Measurements from ENCODE around the gene COL6A5.
"Not testable (repeated sequence)": the region's sequence is repeated elsewhere in the genome, so short reads cannot be mapped to it uniquely, and the experiment has no call there.

The COL6A5 gene

DNA sequence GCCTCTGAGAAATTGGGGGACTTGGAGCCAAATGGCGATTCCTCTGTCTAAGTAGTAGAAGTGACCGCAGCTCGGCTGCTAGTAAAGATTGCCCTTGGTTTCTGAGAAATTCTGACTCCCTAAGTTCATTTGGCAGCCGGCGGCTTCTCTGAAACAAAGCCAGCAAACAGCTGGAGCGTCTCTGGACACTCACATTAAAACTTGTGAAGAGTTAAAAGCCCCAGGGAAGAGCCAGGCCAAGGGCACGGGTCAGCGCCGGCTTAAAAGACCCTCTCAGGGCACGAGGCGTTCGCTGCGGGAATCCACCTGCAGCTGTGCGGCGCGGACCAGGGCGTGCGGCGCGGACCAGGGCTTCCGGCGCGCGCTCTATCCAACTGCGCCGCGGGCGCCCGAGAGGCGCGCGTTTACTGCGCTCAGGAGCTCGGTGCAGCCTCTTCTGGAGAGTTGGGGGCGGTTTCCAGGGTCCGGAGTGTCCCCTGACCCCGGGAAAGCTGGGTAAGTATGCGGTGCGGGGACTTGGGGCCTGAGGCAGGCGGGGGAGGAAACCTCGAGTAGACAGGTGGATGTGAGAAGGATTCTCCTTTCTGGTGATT lies at the start of gene COL6A5:
Gene COL6A5 (plus strand): TSS at position 186 of the 593 bp plus-strand sequence. CDS start 27,967 bp downstream, outside the sequence.
- DNase-seq = no peak

GRCh38 chr3:130299531-130299930 lies 45.9 kb upstream of the COL6A5 start:
- DNase-seq = no peak

GRCh38 chr3:130300888-130301287 lies 44.6 kb upstream of the COL6A5 start:
- DNase-seq = no peak

- DNase-seq = no peak
Measured at GRCh38 chr3:130310109-130310508, 35.4 kb upstream of the COL6A5 start.

- DNase-seq = no peak
Measured at GRCh38 chr3:130312374-130312773, 33.1 kb upstream of the COL6A5 start.

DNA sequence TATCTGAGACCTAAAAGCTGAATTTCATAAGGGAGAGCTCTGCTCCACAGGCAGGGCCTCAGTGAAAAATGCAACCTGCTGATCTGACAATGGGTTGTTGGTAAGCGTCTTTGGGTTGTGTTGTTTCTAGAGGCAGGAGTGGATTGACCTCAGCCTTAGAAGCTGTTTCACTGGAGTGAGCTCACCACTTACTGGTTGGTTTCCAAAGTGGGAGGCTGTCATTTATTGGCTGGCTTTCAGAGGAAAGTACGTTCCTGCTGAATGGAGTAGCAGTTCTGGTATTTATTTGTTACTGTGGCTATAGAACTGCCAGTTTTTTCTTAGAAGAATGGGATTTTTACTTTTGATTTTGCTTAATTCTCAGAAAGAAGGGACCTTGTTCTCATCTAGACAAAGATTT lies 29.3 kb upstream of the COL6A5 start:
- no peak for DNase-seq

DNA sequence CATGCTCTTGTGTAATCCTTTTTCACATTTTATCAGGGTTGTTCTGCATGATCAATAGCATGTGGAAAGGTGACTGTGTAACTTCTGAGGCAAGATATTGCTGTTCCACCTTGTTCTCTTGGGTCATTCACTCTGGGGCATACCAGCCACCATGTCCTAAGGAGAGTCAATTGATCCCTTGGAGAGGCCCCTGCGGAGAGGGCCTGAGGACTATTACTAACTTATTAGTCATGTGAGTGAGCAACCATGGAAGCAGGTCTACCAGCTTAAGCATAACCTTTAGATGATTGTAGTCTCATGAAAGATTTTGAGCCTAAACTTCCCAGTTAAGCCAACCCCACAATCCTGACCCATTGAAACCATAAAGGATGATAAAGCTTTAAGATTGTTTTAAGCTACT lies 22.0 kb upstream of the COL6A5 start:
- DNase-seq = no peak

DNA sequence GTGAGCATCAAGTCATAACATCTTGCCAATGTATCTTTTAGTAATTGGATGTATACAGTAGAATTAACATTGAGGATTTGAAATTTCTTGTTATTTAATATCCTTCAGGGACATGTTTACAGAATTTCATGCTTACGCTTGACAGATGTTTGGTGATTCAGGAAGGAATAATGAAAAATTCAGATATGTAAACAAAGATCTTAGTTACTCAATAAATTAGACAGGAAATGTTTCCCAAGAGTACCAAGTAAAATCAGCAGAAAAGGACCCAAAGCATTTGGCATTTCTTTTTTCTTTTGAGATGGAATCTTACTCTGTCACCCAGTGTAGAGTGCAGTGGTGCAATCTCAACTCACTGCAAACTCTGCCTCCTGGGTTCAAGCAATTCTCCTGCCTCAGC lies 4.7 kb upstream of the COL6A5 start:
- no peak for DNase-seq

- DNase-seq = no peak
Measured at GRCh38 chr3:130341388-130341787, 4.1 kb upstream of the COL6A5 start.

DNA sequence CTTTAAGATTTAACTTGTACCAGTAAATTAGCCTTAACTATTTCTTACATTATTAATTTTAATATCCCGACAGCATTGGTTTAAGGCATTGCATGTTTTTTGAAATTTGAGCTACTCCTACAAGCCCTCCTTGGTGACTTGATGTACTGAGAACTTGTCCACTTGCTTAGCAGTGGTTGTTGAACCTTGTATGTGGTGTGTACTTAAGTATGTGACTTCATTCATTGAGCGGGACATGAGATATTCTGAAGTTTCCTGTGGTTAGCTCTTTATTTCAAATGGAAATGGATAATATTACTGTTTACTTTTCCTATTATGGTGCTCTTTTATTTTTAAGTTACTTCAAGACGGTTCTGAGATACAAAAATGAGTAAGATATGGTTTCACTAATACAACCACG lies 3.6 kb upstream of the COL6A5 start:
- DNase-seq = no peak

- no peak for DNase-seq
Measured at GRCh38 chr3:130342821-130343661, 2.4 kb upstream of the COL6A5 start.

DNA sequence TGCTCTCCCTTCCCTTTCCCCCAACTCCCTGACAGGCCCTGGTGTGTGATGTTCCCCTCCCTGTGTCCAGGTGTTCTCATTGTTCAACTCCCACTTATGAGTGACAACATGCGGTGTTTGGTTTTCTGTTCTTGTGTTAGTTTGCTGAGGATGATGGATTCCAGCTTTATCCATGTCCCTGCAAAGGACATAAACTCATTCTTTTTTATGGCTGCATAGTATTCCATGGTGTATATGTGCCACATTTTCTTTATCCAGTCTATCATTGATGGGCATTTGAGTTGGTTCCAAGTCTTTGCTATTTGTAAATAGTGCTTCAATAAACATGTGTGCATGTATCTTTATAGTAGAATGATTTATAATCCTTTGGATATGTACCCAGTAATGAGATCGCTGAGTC lies 2.8 kb downstream of the COL6A5 start:
- not testable (repeated sequence) for DNase-seq

GRCh38 chr3:130354430-130354829 lies 9.0 kb downstream of the COL6A5 start:
- DNase-seq = no peak

- DNase-seq = no peak
Measured at GRCh38 chr3:130374033-130374432, 28.6 kb downstream of the COL6A5 start.

DNA sequence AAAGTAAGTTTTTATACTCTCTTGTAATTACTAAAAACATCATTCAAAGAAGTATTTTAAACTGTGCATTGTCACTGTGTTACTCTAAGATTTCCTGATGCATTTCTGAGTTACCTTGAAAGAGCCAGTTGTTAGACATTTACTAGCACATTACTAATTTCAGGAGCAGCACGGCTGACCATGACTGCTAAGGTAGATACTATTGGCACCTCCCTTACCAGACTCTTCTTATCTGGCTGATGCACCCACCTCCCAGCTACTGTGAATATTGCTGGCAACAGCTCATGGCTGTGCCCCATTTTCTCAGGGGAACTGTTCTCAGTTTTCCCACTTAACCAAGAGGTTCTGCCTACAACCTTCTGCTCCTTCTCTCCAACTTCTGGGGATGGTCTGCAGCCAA lies 29.4 kb downstream of the COL6A5 start:
- no peak for DNase-seq

DNA sequence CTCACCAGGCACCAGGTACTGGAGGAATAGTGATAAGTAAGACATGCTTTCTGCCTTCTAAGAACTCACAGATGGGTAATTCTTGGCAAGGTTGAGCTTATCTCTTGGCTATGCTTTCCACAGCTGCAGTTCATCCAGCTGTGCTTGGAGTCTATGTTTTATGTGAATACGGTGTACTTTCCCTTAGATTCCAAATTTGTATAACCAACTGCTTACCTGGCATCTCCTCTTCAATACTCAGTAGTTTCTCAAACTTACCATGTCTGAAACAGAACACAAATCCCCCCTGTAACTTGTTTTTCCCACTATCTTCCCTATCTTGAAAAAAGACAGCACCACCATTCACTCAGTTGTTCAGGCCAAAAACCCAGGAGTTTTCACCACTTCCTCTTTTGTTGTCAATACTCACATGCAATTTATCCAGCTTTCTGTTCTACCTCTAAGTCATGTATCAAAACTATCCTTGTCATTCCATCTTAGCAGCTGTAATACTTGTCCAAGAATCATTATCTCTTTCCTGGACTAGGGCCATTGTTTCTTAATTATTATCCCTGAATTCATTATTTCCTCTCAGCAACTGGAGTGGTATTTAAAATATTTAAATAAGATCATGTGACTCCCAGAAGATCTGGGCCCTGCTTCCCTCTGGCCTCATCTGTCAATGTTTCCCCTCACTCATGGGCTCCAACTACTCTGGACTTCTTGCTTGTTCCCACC lies 32.6 kb downstream of the COL6A5 start:
- no peak for DNase-seq

DNA sequence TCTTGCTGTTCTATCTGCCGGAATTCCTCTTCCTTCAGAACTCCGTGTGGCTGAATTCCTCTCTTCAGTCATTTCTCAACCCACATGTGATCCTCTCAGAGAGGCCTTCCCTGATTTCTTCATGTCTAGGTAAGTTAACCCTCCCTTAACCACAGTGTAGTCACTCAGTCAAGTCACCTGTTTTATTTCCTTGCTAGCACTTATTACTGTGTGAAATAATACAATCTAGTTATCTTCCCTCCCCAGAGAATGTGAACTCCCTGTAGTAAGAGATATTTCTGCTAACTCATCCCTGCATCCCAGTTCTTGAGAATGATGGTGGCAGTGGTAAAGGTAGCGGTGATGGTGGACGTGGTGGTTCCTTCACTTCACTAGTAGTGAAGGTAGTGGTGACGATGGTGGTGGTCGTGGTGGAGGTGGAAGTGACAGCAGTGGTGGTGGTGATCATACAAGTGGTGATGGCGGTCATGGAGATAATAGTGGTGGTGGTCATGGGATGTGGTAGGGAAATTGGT lies 33.3 kb downstream of the COL6A5 start:
- no peak for DNase-seq

DNA sequence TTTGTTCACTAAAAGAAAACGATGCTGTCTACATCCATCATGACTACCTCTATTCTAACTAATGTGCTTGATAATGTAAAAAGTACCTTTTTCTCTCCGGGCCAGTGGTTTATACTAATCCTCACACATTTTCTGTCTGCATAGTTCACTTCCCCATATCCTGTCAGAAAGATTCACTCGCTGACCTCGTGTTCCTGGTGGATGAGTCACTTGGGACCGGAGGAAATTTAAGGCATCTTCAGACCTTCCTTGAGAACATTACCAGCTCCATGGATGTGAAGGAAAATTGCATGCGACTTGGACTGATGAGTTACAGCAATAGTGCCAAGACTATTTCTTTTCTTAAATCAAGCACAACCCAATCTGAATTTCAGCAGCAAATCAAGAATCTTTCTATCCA lies 33.8 kb downstream of the COL6A5 start:
- DNase-seq = no peak

DNA sequence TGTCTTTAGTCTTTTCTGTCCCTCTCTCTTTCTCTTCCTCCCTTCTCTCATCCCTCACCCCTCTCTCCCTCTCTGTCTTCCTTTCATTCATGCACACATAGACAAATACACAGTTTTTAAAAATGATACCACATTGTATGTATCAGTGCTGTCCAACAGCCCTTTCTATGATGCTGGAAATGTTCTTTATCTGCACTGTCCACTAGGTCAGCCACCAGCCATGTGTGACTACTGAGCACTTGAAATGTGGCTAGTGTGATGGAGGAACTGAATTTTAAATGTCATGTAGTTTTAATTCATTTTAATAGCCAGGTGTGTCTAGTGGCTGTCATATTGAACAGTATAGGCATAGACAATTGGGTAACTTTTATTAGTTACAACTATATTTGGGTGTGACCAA lies 34.9 kb downstream of the COL6A5 start:
- no peak for DNase-seq

DNA sequence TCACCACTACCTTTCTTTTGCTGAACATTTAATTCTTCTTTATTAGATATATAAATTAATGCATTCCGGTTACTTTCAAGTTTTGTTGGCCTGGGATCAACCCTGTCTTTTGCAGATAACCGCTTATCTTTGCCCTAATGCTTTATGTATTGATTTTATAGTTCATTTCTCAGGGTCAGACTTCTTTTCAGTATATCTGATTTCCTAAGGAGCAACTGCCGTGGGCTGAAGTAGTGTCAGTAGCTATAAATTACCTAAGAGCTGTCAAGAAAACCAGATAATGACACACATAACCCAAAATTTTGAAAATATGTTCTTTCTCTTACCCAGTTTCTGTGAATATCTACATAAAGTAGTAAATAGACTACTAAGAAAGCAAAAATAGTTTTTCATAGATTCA lies 38.0 kb downstream of the COL6A5 start:
- no peak for DNase-seq

DNA sequence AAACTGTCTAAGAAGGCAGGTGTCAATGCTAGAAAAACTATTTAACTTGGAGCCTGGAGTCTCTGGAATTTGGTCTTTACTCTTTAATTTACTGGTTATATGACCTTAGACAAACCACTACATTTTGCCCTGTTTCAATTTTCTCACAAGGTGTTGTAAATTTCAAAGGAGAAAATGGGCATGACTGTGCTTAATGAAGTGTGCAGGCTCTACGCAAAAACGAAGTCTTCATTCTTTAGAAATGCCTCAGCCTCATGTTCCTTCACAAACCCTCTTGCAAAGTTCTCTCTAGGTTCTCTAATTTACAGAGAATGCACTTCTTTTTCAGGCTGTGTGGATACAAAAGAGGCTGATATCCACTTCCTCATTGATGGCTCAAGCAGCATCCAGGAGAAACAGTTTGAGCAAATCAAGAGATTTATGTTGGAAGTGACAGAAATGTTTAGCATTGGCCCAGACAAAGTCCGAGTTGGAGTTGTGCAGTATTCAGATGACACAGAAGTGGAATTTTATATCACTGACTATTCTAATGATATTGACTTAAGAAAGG lies 39.1 kb downstream of the COL6A5 start:
- DNase-seq = no peak

GRCh38 chr3:130386604-130387263 lies 41.3 kb downstream of the COL6A5 start:
- DNase-seq = no peak
